G401.6 (cell line): Measurements from ENCODE around the gene ENTPD8.

Experiments used
- FAIRE-seq: peaks from 2 replicates; lab custom pipeline; 2012; peaks lifted over from hg19 to GRCh38; lab: Jason Lieb, UNC

The ENTPD8 gene, protein sequence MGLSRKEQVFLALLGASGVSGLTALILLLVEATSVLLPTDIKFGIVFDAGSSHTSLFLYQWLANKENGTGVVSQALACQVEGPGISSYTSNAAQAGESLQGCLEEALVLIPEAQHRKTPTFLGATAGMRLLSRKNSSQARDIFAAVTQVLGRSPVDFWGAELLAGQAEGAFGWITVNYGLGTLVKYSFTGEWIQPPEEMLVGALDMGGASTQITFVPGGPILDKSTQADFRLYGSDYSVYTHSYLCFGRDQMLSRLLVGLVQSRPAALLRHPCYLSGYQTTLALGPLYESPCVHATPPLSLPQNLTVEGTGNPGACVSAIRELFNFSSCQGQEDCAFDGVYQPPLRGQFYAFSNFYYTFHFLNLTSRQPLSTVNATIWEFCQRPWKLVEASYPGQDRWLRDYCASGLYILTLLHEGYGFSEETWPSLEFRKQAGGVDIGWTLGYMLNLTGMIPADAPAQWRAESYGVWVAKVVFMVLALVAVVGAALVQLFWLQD

DNA sequence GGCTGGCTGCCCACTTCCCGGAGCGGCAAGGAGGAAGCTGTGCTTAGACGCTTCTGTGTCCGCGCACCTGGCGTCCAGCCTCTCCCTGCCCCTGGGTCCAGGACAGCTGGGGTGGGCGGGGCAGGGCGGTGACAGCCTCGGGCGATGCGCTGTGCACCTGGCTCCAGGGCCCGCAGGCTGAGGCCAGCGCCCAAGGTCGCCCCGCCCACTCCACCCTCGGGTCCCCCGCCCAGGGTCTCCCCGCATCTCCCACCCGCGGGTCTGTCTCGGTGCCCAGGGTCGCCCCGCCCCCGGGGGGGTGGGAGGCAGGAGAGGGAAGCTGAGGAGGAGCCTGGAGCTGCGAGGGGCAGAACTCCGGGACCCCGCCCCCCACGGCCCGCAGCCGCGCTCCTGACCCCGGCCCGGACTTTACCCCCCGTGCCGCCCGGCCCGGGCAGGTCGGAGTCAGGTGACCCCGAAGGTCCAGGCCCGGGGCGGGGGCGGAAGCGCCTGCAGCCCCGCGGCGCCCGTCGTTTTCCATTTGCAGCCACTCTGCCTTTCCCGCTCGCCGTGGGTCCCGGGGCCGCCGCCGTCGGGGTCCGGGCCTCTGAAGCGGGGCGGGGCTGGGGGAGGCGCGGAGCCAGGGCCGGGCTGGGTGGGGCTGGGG is at the start of gene ENTPD8:
TSS of gene ENTPD8 (minus strand) at position 69 of the 646 bp plus-strand sequence. CDS start 3,072 bp downstream, outside the sequence.
- no peak for FAIRE-seq

DNA sequence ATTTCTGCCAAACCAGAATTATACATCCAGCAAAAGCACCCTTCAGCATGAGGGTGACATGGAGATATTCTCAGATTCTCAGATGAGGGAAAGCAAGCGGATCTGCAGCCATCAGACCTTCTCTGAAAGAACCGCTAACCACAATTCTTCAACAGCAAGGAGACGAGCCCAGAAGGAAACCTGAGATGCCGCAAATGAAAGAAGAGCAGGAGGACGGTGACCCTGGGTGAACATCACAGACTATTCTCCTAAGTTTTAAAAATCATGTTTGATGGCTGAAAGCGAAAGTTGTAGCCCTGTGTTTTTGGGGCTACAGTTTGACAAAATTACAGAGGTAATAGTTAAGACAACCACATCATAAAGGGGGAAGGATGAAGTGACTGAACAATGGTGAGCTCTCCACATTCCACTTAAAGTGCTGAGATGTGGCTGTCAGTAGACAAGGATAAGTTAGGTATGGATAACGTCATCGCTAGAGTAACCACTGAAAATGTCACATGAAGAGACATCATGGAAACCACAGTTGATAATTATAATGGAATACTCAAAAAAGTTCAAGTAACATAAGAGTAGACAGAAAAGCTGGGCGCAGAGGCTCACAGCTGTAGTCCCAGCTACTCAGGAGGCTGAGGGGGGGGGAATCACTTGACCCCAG is 49.5 kb upstream of the ENTPD8 start:
- no peak for FAIRE-seq

DNA sequence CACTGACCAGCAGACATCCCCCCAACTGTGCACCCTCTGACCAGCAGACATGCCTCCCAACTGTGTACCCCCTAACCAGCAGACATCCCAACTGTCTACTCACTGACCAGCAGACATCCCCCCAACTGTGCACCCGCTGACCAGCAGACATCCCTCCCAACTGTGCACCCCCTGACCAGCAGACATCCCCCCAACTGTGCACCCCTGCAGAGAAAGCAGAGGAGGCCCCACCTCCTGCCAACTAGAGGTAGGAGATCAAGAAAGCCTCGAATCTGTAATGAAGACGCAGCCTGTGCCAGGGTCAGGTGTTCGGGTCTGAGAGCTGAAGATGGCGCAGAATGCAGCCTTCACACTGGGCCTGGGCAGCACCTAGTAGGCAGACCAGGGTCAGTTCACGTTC is 47.7 kb upstream of the ENTPD8 start:
- no peak for FAIRE-seq

DNA sequence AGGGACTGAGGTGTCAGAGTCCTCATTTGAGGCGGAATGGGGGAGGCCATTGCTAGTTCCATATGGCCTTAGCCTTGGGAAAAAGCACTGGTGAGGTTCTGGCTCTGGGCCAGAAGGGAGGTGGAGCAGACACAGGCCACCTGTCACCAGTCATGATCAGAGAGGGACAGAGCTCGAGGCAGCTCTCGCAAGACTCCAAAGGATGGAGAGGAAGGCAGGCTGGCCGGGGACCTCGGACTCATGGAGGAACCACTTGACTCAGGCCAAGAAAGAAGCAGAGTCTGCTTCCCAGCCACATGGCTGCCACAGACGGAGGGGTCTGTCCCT is 47.1 kb upstream of the ENTPD8 start:
- FAIRE-seq, result no peak

DNA sequence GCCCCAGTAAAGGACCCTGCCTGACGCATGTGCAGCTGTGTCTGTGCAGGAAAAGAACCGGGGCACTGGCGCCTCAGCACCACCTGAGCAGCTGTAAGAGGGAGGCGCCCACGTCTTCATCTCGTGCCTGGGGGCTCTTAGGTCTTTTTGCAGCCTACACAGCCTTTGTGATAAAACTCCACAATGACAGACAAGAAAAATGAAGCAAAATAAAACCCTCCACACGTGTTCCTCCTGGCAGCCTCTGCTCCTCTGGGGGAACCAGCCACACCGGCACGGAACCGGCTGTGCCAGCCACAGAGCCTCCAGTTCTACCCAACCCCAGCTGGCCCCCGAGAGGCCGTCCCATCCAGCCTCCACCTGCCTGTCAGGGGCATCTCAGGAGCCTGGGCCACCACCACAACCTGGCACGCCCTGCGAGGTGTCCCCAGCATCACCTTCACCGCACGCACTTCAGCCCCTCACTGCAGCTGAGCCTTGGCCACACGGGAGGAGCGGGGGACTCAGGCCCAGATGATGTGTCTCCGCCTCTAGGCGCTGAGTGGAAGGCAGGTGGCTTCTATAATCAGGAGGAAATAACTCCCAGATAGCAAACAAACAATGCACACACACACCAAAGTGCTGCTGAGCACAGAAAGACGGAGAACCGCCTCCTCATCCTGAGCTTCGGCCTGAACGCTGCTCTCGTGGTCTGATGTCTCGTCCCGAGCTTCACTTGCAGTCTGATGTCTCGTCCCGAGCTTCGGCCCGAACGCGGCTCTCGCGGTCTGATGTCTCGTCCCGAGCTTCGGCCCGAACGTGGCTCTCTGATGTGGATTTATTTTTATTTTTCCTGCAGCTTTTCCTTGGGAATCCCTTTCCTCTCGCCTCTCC is 46.5 kb upstream of the ENTPD8 start:
- no peak for FAIRE-seq

DNA sequence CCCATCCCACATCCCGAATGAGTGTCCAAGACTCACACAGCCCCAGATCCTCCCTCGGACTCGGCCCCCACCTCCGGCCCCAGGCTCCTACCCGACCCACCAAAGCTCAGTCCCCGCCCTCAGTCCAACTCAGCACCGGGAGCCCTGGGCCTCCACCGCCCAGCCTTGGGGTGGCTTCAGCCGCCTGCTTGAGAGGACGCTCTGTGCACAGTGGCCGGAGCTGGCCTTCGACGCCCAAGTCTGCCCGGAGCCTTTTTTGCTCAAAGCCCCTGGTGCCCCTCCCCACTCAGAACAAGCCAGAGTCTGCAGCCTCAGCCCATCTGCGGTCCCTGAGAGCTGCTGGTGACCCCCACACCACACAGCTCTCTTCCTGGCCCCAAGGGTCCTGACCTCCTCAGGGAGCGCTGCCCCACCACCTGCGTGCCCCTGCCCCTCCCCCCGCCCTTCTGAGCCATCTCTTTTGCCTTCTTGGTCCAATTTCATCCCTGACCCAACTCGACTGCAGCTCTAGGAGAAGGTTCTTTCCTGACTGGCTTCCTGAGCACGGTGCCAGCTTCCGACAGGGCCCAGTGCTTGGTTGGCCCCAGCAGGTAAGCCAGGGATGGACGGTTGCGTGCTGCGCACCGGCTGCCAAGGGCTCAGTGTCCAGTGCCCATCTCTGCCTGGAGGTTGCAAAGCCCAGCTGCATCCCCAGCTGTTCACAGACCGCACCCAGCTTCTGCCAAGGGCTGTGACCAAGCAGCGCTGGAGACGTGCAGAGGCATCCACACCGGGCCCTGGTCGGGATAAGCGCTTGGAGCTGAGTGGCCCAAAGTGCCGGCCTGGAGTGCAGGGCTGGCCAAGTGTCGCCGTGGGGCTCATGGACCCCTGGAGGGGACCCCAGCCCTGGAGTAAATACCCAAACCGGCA is 45.6 kb upstream of the ENTPD8 start:
- no peak for FAIRE-seq

DNA sequence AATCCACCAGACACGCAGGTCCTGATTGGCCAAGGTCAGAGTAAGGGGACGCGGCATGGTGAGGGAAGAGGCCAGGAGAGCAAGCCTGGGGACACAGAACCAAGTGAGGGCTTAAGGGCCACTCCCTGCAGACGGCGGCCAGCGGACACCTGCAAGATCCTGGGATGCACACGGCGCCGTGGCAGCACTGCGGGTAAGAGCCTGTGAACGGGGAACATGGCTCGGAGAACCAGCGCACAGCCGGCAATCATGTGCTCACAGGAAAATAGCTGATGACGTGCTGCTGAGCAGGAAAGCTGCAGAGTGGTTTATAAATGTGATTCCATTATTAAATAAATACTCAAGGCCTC is 45.0 kb upstream of the ENTPD8 start:
- FAIRE-seq, result no peak

DNA sequence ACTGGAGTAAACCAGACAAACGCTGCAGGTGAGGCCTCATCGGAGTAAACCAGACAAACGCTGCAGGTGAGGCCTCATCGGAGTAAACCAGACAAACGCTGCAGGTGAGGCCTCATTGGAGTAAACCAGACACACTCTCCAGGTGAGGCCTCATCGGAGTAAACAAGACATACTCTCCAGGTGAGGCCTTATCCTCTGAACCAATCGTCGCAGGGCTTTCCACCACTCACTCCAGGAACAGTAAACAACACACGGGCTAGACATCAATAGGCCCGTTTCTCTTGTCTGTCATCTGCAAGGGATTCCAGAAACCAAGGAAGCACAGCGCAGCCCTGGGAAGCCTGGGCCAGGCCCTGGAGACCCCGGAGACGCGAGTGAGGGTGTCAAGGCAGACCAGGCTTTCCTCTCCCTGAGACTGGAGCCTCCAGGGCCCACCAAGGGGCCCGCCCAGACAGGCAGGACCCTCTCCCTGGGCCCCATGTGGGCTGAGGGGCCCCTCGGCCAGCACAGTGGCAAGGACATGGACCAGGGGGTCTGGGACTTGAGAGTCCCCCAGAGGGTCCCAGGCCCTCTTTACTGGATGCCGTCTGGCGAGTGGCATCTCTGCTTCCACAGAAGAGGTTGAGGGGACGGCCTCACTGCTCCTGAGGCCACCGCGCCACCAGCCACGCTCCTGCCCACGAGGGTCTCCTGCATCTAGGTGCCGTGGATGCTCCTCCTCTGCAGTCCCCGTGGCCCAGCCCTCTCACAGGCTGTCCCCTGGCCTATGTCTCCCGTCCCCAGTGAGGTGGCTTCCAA is 44.4 kb upstream of the ENTPD8 start:
- FAIRE-seq, result no peak

DNA sequence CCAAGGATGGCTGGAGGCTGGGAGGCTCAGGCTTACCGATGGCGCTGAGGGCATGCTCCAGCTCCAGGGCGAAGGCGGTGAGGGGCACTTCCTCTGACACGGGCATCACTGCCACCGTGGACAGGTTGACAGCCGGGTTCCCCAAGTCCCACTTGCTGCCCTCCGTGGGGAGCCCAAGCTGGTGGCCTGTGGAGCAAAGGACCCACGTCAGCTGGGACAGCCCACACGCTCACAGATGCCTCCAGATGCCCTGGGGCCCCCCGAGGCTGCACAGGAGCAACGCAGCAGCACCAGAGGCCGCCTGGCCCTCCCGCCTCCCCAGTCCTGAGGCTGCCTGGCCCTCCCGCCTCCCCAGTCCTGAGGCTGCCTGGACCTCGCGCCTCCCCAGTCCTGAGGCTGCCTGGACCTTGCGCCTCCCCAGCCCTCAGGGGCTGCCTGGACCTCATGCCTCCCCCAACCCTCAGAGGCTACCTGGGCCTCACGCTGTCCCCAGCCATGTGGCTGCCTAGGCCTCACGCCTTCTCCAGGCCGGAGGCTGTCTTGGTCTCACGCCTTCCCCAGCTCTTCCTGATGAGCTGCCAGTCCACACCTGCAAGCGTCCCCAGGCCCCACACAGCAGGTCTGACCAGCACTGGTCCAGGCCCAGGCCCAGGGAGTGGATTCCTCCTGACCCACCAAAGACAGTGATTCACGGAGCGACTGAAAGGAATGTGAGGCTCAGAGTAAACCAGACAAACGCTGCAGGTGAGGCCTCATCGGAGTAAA is 43.6 kb upstream of the ENTPD8 start:
- FAIRE-seq, result no peak

DNA sequence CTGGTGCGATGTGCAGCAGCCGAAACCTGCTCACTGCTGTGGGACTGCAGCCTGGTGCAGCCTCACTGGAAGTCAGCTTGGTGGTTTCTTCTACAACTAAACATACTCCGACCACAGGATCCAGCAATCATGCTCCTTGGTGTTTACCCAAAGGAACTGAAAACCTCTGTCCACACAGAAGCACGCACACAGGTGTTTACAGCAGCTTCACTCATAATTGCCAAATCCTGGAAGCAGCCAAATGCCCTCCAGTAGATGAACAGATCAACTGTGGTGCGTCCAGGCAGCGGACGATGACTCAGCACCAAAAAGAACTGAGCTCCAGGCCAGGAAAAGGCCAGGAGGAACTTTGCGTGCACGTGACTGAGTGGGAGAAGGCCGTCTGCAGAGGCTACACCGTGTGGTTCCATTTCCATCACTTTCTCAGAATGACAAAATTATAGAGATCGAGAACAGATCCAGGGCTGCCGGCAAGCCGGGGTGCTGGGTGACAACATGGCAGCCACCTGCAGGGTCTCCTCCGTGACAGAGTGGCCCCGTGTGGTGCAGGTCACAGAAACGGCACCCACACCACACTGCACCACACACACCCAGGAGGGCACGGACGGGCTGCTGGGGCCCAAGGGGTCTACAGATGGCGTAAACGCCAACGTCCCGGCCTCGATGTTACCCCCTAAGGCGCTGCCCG is 41.1 kb upstream of the ENTPD8 start:
- FAIRE-seq, result no peak

DNA sequence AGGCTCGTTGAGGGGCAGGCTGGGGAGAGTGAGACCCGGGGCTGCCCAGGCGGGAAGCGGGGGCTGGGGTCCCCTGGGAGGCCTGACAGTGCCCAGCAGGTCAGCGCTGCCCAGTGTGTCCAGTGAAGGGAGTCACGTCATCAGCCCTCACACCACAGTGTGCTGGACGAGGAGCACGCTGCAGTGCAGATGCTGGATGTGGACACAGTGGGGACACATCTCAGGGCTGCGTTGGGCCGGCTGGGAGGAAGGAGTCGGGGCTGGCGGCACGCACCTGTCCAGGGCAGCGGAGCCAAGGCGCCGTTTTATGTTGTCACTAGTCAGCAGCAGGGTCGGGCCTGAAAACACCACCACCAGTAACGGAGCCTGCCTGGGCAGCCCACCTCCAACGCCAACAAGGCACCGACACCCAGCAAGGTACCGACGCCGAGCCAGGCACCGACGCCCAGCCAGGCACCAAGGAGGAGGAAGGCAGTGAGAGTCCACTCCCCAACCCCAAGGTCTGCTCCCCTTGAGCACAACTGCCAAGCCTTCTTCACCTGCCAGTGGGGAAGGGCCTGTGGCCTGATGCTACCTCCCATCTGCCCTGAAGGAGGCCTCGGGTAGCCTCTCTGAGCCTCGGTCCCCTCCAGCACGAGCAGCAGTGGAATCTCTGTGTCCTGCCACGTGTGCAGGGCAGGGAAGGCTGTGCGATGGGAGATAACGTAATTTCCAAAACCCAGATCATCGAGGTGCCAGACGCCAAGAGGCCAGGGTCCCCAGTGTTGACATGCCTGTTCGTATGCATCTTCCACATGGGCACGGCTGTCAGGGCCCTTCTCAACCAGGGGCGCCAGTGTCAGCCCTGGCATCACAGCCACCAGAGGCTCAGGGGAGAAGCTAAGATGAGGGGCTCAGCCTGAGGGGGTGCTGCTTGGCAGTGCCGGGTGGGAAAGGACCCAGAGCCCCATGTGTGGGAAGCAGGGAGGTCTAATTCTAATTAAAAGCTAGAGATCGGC is 39.8 kb upstream of the ENTPD8 start:
- FAIRE-seq, result no peak

DNA sequence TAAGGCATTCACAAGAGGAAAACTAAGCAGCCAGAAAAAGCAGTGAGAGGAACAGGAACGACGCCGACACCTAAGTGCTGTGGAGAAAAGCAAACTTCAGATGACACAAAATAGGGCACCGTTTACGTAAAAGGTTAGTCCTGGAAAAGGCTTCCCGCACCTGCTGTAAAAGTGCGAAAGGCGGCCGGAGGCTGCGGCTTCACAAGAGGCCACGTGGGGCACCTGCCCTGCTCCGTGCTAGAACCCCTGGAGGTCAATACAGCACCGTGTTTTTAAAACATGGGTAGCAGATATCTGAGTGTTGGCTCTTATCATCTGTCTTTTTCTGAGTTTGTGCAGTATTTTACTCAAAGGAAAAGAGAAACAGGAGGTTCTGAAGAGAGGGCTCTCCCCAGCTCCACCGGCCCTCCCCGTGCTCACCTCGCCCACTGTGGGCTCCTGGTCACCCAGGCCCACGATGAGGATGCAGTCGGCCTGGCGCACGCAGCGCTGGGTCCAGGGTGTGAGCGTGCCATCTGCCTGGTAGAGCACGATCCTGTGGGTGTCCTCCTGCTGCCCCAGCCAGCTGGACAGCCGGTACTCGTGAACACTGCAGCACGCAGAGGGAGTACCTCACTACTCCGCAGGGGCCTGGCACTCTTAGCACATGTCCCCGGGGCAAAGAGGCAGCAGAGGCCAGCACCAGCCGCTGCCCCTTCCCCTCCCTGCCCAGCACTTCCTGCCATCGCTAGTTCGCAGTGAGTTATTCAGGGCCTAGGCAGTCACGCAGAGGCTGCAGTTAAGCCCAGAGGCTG is 38.9 kb upstream of the ENTPD8 start:
- FAIRE-seq, result no peak

DNA sequence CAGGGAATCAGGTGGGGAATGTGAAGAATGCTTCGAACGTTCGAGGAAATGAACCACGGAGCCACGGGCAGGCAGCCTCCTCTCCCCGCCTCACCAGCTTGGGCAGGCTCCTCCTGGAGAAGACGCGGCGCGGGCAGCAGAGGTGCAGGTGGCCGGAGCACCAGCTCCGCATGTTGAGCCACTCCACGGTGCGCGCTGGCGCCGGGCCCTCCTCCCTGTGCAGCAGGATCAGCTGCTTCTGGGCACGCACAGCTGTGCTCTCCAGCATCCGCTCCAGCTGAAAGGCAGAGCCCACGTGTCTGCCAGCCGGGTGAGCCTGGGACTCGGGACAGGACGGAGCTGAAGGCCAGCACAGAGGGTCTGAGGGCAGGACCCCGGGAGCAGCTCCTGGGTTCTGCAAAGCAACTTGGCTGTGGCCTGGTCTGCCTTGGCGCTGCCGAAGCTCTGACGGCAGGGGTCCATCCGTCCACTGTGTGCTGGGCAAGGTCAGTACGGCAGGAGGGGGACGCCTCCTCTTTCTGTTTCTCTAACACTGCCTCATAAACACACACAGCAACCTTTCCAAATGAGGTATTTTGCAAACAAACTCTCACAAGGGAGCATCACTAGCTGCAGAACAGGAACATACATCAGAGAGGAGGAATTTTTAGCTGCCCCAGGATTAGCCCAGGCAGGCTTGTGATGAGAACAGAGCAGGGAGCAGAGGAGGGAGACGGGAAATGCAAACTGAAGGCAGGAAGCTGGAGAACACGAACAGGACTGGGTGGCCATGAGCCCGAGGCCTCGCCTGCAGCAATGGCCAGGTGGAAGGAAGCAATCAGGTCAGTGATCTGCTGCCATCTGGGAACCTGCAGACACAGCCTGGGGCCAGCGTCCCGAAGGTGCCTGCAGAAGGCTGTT is 38.1 kb upstream of the ENTPD8 start:
- no peak for FAIRE-seq

DNA sequence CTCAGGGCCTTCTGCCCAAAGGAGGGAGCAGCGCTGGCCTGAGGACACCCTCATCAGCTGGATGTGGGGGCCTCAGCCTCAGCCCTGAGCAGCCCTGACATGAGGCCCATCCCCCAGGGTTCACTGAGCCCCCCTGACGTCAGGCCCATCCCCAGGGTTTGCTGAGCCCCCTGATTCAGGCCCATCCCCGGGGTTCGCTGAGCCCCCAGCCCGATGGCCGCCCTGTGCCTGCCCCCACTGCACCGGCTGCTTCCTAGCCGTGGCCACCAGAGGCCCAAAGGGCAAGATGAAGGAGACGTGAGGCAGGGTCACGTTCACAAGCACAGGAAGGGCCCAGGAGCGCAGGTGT is 37.4 kb upstream of the ENTPD8 start:
- no peak for FAIRE-seq

DNA sequence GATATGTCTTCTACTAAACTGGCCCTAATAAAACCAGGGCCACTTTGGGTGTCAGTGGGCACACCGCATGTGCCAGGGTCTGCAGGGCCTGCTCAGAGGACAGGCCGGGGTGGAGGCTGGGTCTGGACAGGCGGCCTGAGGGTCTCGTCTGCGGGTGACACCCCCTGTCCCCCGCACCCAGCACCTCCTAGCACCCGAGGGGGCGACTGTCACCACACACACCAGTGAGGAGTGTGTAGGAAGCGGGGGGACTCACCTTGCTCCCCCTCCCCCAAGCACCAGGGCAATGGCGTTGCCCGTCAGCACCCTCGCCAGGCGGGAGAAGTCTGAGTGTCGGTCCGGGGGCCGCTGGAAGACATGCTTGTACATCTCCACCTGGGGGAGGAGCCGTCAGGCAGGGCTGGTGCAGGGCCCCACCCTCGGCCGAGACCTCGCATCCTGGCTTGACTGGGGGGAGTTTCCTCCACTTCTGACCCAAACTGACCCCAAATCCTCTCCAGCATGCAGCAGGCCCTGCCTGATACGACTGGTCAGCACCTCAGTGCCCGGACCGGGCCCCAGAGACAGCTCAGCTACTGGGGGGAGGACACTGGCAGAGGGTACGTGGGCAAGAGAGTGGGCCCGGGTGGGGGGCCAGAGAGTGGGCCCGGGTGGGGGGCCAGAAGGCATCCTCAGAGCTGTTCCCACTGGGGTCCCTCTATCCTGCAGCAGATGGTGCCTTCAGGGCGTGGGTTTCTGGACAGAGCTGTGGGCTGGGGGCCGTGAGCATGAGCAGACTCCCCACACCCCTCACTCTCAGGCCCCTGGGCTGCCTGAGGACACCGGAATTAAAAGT is 36.8 kb upstream of the ENTPD8 start:
- no peak for FAIRE-seq
